Caco-2 (cell line): ENCODE data around the gene DHRS7. TPM values are rescaled to one million over a fixed set of nuclear protein-coding genes. Genes with fewer than 3 reads are reported as not detected.

ENCODE experiments used
- BruUV-seq: library from RNA; stranded (reverse); fragments of 400-500 nt; replicated peaks from 2 replicates; lab custom pipeline; 2021; lab: Mats Ljungman, UMichigan
- CTCF ChIA-PET: fragments of 300-600 bp; sonication (Branson Sonifier 250); formaldehyde crosslinking; loops from one replicate; lab custom pipeline; 2022; ENCODE audit warnings: antibody characterized with exemption; lab: Charles Lee
- POLR2A ChIA-PET: fragments of 300-600 bp; sonication (Branson Sonifier 250); formaldehyde crosslinking; loops from one replicate; lab custom pipeline; 2022; ENCODE audit warnings: antibody characterized with exemption; lab: Charles Lee
- DNase-seq, 2 experiments: peaks; one replicate each; pipeline versions ENCODE4 v3.0.0 to v3.0.0-alpha.2; 2020 to 2022
- H3K27me3 ChIP-seq: replicated peaks from 2 replicates; pipeline ENCODE4 v1.6.0; 2011; ENCODE audit warnings: low read length; ENCODE audit not compliant: control insufficient read depth, insufficient read depth
- H3K36me3 ChIP-seq: 2 replicates; pipeline ENCODE4 v1.5.1; 2011; ENCODE audit warnings: low read length; ENCODE audit not compliant: control insufficient read depth, insufficient read depth
- H3K4me1 ChIP-seq: fragments of 250-450 bp; sonication (Bioruptor Pico); 2 replicates; pipeline ENCODE4 v1.5.1; 2020; ENCODE audit warnings: mild to moderate bottlenecking
- H3K4me3 ChIP-seq: 2 replicates; pipeline ENCODE4 v1.5.1; 2011; ENCODE audit warnings: low read depth, mild to moderate bottlenecking, control low read depth, low read length
- H3K9me3 ChIP-seq: fragments of 250-450 bp; sonication (Bioruptor Pico); 2 replicates; pipeline ENCODE4 v1.5.1; 2020; ENCODE audit warnings: mild to moderate bottlenecking, moderate library complexity
- H3K27ac Mint-ChIP-seq: one replicate; pipeline ENCODE4 v1.8.0; 2022; ENCODE audit warnings: mixed read lengths; ENCODE audit not compliant: unreplicated experiment
- H3K27me3 Mint-ChIP-seq: one replicate; pipeline ENCODE4 v1.8.0; 2022; ENCODE audit warnings: mixed read lengths; ENCODE audit not compliant: insufficient read depth, unreplicated experiment
- H3K36me3 Mint-ChIP-seq: one replicate; pipeline ENCODE4 v1.8.0; 2022; ENCODE audit warnings: mild to moderate bottlenecking, mixed read lengths; ENCODE audit not compliant: insufficient read depth, unreplicated experiment
- H3K4me1 Mint-ChIP-seq: one replicate; pipeline ENCODE4 v1.8.0; 2022; ENCODE audit warnings: low read depth, mixed read lengths; ENCODE audit not compliant: unreplicated experiment
- H3K4me3 Mint-ChIP-seq: one replicate; pipeline ENCODE4 v1.8.0; 2022; ENCODE audit warnings: mild to moderate bottlenecking, moderate library complexity, mixed read lengths; ENCODE audit not compliant: unreplicated experiment
- H3K9me3 Mint-ChIP-seq: one replicate; pipeline ENCODE4 v1.8.0; 2022; ENCODE audit warnings: mixed read lengths; ENCODE audit not compliant: unreplicated experiment
- intact Hi-C: fragments of 100-400 bp; cut with micrococcal nuclease; formaldehyde crosslinking; loops from one replicate; pipeline ENCODE4 v1.10.0; 2022; ENCODE audit not compliant: unreplicated experiment
- total RNA-seq: library from RNA; stranded (reverse); gene quantifications from 2 replicates; pipeline ENCODE4 v1.2.3, GENCODE V29; 2022
- TF ChIP-seq, protein P1 (sequence below), 2 experiments: fragments of 200-600 bp in 1 of 2; IDR thresholded peaks; 1 replicate in 1 of 2; 2 replicates in 1 of 2; pipeline versions ENCODE4 v1.5.1 to v1.8.0; 2011 to 2022; ENCODE audit warnings: antibody characterized with exemption in 1 of 2, control low read depth in 1 of 2, inconsistent platforms in 1 of 2, low read depth in 1 of 2, low read length in 1 of 2, mild to moderate bottlenecking in 1 of 2, moderate library complexity in 1 of 2; ENCODE audit not compliant: insufficient read depth in 1 of 2, severe bottlenecking in 1 of 2, unreplicated experiment in 1 of 2

Gene DHRS7
- total RNA-seq, 1 experiment from 2014 or later, result 61.6 TPM

DNA sequence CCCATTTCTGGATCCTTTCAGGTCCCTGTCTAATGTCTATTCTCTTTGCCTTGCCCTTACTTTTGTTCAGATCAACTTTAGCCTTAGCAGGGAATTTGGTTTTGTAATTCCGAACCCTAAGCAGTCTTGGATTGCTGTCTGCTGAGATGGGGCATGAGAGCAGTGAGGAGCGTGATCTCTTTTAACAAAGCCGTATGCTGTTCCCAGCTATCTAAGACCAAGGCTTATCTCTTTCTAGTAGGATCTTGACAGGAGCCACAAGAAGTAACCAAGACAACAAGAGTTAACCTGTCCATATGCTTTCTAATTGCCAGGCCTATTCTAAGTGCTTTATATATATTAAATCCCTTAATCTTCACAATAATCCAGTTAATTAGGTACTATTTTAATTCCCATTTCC lies 4.5 kb upstream of the DHRS7 start:
- intact Hi-C loops, result loop anchor here (5.0 kb wide), 1 partner anchor 107 kb away; no protein-coding TSS in a partner anchor
- Mint-ChIP-seq H3K27me3 (no peaks in the 10 kb centered on the region), H3K4me3 (no peak overlapping the region), H3K4me1 (no peaks in the 10 kb centered on the region), H3K36me3 (no peaks in the 10 kb centered on the region), H3K9me3 (no peaks in the 10 kb centered on the region), H3K27ac (no peak overlapping the region)
- Histone ChIP-seq H3K4me3 (no peak overlapping the region), H3K36me3 (no peaks in the 10 kb centered on the region), H3K9me3 (no peaks in the 10 kb centered on the region), H3K4me1 (no peaks in the 10 kb centered on the region), H3K27me3 (no peaks in the 10 kb centered on the region)
- CTCF ChIA-PET, result no interaction called here
- POLR2A ChIA-PET, result no interaction called here
- DNase-seq, result no peak
- no TSS peak for BruUV-seq
- TF ChIP-seq, protein P1, sequence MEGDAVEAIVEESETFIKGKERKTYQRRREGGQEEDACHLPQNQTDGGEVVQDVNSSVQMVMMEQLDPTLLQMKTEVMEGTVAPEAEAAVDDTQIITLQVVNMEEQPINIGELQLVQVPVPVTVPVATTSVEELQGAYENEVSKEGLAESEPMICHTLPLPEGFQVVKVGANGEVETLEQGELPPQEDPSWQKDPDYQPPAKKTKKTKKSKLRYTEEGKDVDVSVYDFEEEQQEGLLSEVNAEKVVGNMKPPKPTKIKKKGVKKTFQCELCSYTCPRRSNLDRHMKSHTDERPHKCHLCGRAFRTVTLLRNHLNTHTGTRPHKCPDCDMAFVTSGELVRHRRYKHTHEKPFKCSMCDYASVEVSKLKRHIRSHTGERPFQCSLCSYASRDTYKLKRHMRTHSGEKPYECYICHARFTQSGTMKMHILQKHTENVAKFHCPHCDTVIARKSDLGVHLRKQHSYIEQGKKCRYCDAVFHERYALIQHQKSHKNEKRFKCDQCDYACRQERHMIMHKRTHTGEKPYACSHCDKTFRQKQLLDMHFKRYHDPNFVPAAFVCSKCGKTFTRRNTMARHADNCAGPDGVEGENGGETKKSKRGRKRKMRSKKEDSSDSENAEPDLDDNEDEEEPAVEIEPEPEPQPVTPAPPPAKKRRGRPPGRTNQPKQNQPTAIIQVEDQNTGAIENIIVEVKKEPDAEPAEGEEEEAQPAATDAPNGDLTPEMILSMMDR (IDR thresholded peaks at IDR 0.05; ENCODE audit: insufficient read depth in 1 of 2, low read depth in 1 of 2, low read length in 1 of 2, severe bottlenecking in 1 of 2, unreplicated experiment in 1 of 2), result no peak

DNA sequence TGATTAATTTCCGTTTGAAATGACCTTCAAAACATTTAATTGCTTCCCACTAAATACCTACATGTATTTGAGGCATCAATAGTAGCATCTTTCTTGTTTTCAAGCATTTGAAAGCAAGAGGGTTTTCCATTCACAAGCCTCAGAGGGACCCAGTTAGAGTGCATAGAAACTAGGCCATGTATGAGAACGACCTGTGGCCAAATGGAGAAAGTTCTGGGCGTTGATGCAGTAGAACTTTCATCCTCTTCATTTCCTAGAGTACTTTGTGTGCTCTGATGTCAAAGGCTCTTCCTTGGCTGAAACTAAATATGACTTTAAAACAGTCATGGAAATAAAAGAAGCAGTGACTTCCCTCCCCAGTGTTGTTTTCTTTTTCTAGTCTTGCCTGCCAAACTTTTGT lies 944 bp upstream of the DHRS7 start:
- no peaks in the 10 kb centered on the region for H3K9me3 Mint-ChIP-seq
- H3K36me3 ChIP-seq, result no peaks in the 10 kb centered on the region
- H3K4me3 Mint-ChIP-seq, result peak overlapping the region; percentile 94
- intact Hi-C loops, result loop anchor here (5.0 kb wide), 1 partner anchor 104 kb away; no protein-coding TSS in a partner anchor
- BruUV-seq, result no TSS peak
- no peak for DNase-seq
- H3K4me1 Mint-ChIP-seq, result no peaks in the 10 kb centered on the region
- ChIA-PET POLR2A (no interaction called here), CTCF (interaction anchor here (1.3 kb wide), 2 partner anchors 74 to 201 kb away, joined by 4 to 5 read pairs; no protein-coding TSS in a partner anchor)
- no peaks in the 10 kb centered on the region for H3K4me1 ChIP-seq
- no peaks in the 10 kb centered on the region for H3K27me3 ChIP-seq
- H3K36me3 Mint-ChIP-seq, result no peaks in the 10 kb centered on the region
- H3K27me3 Mint-ChIP-seq, result no peaks in the 10 kb centered on the region
- H3K9me3 ChIP-seq, result no peaks in the 10 kb centered on the region
- TF ChIP-seq, protein P1 (IDR thresholded peaks at IDR 0.05; ENCODE audit: insufficient read depth in 1 of 2, low read depth in 1 of 2, low read length in 1 of 2, severe bottlenecking in 1 of 2, unreplicated experiment in 1 of 2), result no peak
- H3K27ac Mint-ChIP-seq, result no peak overlapping the region
- no peak overlapping the region for H3K4me3 ChIP-seq

DNA sequence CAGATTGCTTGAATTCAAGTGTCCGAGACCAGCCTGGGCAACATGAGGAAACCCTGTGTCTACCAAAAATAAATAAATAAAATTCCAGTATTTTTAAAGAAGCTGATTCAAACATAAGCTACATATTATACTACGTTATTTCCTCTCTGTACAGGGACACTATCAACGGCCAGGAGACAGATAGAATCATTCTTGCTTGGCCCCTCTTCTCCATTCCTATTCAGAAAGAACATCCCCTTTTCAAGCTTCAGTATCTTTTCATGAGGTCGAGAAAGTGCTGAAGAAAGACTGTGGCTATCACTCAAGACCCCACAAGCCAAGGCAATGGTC lies 314 bp upstream of the DHRS7 start:
- Mint-ChIP-seq H3K4me1 (no peaks in the 10 kb centered on the region), H3K4me3 (peak overlapping the region; percentile 94), H3K9me3 (no peaks in the 10 kb centered on the region), H3K27me3 (no peaks in the 10 kb centered on the region), H3K36me3 (no peaks in the 10 kb centered on the region), H3K27ac (no peak overlapping the region)
- Histone ChIP-seq H3K36me3 (no peaks in the 10 kb centered on the region), H3K9me3 (no peaks in the 10 kb centered on the region), H3K4me3 (peak overlapping the region; percentile 78), H3K4me1 (no peaks in the 10 kb centered on the region), H3K27me3 (no peaks in the 10 kb centered on the region)
- intact Hi-C loops, result loop anchor here (1.0 to 5.0 kb wide), 3 partner anchors 73 to 200 kb away; no protein-coding TSS in a partner anchor
- ChIA-PET CTCF (interaction anchor here (1.3 kb wide), 2 partner anchors 73 to 201 kb away, joined by 4 to 5 read pairs; no protein-coding TSS in a partner anchor), POLR2A (no interaction called here)
- TF ChIP-seq, protein P1 (IDR thresholded peaks at IDR 0.05; ENCODE audit: insufficient read depth in 1 of 2, low read depth in 1 of 2, low read length in 1 of 2, severe bottlenecking in 1 of 2, unreplicated experiment in 1 of 2), result no peak
- no peak for DNase-seq
- BruUV-seq, result no TSS peak
